Activated CD8-positive, alpha-beta memory T cell treated with anti-CD3 and anti-CD28 coated beads, Interleukin-2, amount 50 U/mL, for 24 hours (primary cell): ENCODE results near the gene MUC6.

Experiments
- DNase-seq: peaks from one replicate; pipeline ENCODE4 v3.0.0-alpha.2; 2020; ENCODE audit errors: extremely low read depth

Gene MUC6

GRCh38 chr11:1052133-1053011 lies 15.9 kb upstream of the MUC6 start:
- DNase-seq, result no peak

GRCh38 chr11:1051356-1052132 lies 15.0 kb upstream of the MUC6 start:
- no peak for DNase-seq

DNA sequence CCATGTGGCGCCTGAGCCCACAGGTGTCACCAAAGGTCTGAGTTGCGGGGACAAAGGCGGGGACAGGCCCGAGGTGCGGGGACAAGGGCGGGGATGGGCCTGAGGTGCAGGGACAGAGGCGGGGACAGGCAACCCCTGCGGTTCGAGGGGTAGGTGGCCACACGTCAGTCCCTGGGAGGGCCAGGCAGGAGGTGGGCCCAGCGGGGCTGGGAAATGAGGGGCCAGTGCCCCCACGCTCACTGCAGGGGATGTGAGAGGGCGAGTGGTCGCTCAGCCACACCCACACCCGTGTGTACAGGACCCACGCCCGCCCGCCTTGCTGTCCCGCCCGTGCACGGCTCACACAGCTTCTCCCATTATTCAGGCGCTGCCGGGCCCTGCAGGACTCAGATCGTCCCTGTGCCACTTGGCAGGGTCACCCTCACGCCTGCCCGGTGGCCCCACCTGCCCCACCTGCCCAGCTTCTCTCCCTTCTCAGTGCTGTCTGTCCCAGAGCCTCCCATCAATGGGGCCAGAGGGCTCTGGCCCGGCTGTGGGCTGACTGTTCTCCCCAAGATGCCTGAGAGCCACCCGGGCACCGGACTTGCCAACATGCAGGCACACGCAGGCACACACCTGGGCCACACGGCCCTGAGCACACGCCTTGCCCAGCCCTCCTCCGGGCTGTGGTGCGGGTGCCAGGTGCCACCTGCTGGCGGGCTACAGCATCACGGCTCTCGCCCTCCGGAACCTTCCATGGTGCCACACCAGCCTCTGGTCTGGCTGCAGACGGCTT lies 14.2 kb upstream of the MUC6 start:
- DNase-seq, result peak; percentile 21

DNA sequence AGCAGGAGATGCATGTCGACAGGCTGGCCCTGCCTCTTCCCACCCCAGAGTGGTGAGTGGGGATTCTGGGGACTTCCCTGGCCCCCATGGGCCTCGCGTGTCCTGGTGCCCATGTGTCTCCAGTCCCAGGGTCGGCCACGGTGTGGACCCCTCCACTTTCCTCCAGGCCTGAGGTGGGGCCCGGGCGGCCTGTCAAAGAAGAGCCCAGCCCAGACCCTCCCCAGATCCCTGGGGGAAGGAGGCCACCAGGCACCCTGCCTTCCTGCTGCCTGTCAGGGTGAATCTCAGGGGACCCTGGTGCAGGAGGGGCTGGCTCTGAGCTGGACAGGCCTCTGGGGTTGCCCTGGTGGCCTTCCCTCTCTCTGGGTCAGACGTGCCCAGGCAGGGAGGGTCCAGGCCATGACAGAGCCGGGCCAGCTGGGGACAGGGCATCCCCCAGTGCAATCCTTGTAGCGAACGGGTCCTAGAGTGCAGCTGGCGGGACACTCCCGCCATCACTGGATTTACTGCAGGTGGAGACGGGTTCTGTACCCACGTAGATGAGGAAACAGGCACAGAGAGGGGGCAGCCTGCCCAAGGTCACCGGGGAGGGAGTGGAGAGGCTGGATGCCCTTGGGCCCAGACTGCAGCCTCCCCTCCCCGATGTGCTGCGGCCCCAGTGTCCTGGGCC lies 13.5 kb upstream of the MUC6 start:
- DNase-seq, result no peak

- no peak for DNase-seq
Measured at GRCh38 chr11:1049431-1049891, 12.9 kb upstream of the MUC6 start.

DNA sequence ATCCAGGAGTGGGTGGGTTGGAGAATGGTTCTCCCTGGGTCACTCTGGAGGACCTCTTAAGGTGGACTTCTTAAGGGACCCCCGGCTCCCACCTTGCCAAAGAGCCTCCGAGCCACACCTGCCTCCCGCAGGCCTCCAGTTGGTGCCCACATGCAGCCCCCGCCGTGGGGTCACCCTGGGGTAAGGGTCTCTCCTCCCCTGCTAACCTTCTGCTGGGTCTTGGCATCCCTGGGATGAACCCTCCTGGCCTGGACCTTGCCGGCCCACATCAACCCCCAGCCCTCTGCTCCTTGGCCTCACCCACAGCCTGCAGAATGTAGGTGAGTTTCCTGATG lies 12.5 kb upstream of the MUC6 start:
- no peak for DNase-seq

DNA sequence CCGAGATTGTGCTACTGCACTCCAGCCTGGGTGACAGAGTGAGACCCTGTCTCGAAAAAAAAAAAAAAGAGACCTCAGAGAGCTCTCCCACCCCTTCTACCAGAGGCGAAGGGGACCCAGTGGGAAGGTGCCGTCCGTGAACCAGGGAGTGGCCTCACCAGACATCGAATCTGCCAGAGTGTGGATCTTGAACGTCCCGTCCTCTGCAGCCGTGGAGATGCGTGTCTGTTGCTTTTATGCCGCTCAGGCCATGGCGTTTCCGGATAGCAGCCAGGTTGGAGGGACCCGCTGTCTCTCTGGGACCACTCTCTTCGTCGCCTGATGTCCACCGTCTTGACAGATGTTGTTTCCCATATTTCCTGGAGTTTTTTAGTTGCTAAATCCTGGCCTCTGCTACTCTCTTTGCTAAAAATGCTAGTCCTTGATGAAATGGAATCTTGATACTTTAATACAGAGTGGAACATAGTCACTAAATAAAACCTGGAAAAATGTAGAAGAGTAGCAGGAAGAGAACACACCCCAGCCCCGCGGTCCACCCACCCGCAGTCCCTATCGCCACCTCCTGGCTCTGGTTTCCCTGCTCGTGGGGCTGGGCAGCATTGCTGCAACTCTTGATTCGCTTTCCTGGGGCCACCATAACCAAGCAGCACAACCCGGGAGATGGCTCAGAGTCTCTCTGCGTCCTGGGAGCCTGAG lies 12.0 kb upstream of the MUC6 start:
- no peak for DNase-seq

- no peak for DNase-seq
Measured at GRCh38 chr11:1047595-1048156, 11.2 kb upstream of the MUC6 start.

DNA sequence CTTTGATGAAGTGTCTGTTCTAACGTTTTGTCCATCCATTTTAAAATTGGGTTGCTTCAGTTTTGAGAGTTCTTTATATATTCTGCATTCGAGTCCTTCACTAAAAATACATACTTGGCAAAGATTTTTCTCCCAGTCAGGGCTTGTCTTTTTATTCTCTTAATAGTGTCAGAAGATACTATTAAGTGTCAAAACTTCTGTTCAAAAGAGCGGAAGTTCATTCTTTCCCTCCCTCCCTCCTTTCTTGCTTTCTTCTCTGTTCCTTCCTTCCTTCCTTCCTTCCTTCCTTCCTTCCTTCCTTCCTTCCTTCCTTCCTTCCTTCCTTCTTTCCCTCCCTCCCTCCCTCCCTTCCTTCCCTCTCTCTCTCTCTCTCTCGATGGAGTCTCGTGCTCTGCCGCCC lies 7.6 kb upstream of the MUC6 start:
- no peak for DNase-seq

DNA sequence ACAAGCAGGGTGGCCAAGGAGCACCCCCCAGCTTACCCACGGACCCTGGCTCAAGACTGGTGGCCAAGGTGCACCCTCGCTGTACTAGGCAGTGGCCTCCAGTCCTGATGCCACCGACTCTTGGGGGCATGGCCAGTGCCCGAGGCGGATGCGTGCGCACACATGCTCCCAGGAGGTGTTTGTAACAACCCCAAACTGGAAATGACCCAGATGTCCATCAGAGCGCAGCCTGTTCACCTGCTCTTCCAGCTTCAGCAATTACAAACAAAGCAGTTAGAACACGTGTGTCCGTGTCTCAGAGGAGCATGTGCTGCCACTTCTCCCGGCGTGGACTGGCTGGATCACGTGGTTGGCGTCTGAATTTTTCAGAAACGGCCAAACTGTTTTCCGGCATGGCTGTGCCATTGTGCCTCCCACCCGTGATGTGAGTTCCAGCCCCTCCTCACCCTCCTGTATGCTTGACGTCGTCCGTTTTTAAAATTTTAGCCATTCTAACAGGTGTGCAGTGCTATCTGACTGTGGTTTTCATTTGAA lies 7.1 kb upstream of the MUC6 start:
- DNase-seq, result no peak

- no peak for DNase-seq
Measured at GRCh38 chr11:1042626-1043562, 6.4 kb upstream of the MUC6 start.

- no peak for DNase-seq
Measured at GRCh38 chr11:1041936-1042608, 5.6 kb upstream of the MUC6 start.

GRCh38 chr11:1041471-1041870 lies 5.0 kb upstream of the MUC6 start:
- no peak for DNase-seq

DNA sequence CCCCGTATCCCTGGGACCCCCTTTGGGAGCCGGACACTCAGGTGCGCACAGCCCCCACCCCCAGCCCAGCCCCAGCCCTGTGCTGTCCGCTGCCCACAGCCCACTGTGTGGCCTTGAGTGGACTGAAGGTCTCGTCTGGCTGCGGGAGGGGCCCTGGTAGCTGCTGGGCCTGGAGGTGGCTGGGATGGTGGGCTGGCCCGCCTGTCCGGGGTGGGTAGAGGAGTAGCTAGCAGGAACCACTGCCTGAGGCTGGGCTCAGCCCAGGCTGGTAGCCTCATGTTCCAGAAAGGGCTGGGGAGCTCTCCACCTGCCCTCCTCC lies 4.6 kb upstream of the MUC6 start:
- no peak for DNase-seq

- no peak for DNase-seq
Measured at GRCh38 chr11:1040428-1041148, 4.1 kb upstream of the MUC6 start.

DNA sequence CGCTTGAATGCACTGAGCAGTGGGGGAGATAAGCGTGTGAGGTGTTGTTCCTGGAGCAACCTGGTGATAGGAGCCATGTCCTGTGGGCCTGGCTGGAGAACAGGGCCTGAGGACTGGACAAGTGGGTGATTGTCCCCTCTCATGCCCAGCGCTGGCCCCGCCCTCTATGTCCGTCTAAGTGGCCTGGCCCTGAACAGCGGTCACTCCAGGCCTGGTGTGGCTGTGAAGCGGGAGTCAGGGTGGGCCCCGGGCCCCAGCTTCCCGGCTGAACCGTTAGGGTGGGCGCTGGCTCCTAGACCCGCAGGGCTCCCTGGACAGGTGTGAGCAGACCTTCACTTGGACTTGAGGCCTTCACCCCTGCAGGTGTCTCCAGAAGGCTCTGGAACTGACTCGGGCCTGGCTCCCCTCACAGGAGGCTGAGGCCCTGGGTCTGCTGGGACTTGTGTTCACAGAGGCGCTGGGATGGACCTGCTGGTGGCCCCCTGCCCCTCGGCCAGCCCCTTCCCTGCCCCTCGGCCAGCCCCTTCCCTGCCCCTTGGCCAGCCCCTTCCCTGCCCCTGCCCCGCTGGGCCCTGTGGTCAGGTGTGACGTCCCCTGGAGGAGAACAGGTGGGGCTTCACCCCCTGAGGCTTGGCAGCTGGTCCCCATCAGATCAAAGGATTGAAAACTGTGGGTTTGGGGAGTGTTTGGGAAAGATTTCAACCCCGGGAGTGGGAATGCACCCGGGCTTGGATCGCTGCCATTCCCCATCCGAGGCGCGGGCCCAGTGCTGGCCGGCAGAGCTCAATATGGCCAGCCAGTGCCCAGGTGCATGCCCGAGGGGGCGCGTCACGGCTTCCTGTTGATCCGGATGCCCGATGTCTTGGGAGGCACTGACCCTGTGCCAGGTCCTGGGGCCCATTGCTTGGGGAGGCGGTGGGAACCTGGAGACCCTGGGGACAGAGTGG lies 3.2 kb upstream of the MUC6 start:
- no peak for DNase-seq

- no peak for DNase-seq
Measured at GRCh38 chr11:1038921-1039320, 2.4 kb upstream of the MUC6 start.
